Measurements from ENCODE around the gene THSD7B.
"Not testable (repeated sequence)": the region's sequence is repeated elsewhere in the genome, so short reads cannot be mapped to it uniquely, and the experiment has no call there.

- TF ChIP-seq EZH2 (IDR thresholded peaks at IDR 0.05; ENCODE audit: insufficient read depth, poor library complexity, severe bottlenecking); EZH2phosphoT487 (IDR thresholded peaks at IDR 0.05; ENCODE audit: insufficient read depth, low read depth): not testable (repeated sequence)
Observed at GRCh38 chr2:137588578-137588977, 823.2 kb downstream of the THSD7B start.
